NCI-H345 treated with DMSO at 0.1 percent for 48 hours (cell line): ENCODE measurements around the gene ZPBP2.

Experiments
- DNase-seq: peaks from one replicate; lab custom pipeline; 2025; ENCODE audit not compliant: unreplicated experiment; lab: John Stamatoyannopoulos, UW

ZPBP2 gene

DNA sequence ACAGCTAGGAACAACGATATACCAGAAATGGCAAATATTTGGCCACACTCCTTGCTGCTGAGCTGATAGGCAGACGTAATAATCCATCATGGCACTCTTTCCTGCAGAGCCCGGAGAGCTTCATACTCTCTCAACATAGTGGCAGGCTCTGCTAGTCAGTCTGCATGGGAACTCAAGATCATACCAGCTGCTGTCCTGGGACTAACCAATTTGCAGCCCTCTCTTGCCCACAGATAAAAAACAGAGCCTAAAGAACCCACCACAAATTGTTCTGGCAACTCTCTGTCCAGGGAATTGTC lies 36.9 kb downstream of the ZPBP2 start:
- no peak for DNase-seq

DNA sequence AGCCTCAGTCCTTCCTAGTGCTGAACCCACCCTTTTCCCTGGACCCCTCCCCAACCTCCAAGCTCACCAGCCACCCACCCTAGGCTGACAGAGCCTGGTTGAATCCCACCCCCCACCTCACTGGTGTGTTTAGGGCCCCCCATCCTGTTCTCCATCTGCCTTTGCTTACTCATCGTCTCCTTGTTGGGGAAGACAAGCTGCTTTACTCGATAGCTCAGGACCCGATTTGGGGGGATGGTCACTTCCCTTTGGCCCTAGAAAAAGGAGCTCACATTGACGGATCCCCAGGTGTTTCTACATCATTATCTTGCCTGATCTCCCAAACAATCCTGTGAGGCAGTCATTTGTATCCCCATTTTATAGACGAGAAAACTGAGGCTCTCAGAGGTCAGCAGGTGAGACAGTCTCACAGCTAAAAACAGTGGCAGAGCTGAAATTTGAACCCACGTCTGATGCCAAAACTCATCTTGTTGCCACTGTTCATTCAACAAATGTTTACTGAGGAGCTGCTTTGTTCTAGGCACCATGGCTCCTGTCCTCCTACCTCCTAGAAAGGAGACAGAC lies 40.9 kb downstream of the ZPBP2 start:
- DNase-seq = no peak

DNA sequence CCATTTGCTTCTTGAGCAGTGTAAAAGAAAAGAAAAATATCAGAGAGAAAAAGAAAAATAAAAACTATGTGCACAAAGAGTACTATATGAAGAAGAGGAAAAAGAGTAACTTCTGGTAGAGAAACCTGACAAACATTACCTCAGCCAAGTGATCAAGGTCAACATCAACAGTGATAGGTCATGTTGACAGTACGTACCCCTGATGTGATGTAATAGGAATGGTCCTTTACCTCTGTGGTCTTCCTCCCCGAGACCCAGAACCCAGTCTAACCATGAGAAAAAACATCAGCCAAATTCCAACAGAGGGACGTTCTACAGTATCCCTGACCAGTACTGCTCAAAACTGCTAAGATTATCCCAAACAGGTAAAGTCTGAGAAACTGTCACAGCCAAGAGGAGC lies 46.0 kb downstream of the ZPBP2 start:
- DNase-seq = no peak

DNA sequence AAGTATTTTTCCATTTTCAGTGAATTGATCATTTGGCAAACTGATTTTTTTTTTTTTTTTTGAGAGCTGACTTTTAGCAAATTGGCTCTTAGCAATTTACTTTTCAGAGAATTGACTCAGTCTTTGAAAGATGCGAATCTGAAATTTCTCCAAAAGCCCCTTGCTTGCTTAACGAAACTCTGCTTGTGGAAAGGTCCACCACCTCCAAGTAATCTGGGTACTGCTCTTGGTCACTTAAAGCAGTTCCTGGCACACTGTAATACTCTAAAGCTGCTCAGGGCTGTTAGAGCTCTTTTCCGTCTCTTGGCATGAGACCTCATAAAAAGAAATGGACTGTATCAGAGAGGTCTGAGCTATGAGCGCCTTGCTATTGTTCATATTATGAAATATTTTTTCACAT lies 47.6 kb downstream of the ZPBP2 start:
- DNase-seq = no peak

DNA sequence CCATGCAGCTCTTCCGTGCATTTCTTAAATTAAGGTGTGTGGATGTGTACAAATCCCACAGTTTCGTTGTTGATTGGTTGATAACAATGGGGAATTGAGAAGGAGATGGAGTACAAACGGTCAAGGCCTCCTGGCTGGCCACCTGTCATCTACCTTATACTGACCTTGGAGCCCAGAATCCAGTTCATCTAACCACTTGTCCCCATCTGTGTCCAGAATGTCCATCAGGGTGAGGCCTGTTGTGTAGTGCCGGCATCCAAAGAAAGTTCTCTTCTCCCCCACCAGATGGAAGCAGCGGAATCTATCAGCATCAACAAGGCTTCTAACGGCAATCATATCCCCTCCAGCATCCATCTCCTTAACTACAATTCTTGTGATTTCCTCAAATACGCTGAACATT lies 48.9 kb downstream of the ZPBP2 start:
- no peak for DNase-seq

DNA sequence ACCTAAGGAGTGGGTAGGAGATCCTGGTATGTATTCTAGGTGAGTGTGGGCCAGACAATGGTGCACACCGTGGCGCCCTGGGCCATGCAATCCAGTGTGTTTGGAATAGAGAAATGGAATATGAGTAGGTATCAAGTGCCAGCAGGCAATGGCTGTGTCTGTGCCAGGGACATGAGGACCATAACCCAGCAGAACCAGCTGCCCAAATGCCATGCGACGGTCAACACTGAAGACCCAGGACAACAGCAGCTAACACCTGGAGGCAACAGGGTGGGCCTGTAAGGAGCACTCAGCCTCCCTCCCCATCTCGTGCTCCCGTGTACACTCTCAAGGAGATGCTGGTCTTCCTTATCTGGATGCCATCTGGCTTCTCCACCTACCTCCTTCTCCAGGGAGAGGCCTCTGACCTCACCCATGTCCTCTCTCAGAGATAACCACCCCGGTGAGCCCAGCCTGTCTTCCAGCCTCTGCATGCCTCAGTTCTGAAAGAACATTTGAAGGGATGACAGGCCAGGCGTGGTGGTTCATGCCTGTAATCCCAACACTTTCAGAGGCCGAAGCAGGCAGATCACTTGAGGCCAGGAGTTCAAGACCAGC lies 51.2 kb downstream of the ZPBP2 start:
- DNase-seq = no peak

DNA sequence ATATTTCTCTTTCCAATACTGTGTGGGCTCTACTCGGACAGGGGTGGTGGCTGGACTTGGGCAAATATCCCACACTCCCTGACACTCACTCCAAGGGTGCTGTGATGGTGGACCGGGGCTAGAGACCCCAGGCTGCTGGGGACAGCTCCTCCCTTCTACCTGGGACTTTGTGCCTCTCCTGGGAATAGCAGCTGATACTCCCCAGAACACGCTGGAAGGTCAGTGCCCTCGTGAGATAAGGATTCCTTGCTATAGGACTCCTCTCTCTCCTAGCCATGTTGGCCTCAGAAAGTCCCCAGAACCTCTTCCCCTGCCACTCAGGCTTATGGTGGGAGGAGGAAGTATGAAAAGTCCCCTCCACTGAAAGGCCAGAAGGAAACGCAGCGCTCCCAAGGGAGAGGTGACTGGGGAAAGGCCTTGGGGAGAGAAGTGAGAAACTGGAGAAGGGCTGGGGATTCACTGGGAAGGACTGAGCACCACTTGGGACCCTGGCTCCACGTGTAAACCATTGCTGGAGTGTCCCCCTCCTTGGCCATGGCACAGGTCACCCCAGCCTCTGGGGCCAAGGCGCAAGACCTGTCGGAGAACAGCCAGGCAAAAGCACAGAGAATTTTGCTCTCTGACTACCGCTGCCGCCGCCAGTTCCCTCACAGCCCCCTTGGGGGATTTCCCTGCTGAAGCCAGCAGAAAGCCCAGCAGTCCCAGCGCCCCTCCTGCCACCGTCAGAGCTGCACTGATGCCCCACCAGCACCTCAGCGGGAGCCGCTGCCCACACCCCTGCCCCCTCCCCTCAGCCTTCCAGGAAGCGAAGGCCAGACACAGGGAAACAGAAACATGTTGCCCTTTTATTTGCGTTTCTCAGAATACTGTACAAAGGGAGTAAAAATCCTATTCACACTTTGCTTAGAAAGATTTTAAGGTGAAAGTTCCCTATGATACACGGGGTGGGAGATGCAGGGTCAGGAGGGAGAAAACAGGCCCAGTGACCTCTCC lies 52.5 kb downstream of the ZPBP2 start:
- DNase-seq = no peak

DNA sequence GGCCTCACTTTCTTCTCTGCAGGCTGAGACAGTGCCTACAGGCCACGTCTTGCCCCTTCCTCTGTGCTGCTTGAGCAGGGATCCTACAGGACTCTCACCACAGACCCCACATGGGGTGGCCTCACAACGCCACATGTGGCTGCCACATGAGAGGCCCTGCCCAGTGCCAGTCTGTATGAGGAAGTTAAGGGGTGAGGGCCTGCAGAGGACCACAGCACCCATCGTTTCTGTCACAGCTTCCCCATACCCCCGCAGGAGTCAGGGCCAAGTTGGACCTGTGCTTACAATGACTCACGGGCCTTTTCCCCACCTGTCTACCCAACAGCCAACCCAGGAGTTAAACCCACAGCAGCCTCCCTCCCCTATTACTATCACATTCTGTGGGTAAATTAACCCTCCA lies 53.3 kb downstream of the ZPBP2 start:
- DNase-seq = no peak

DNA sequence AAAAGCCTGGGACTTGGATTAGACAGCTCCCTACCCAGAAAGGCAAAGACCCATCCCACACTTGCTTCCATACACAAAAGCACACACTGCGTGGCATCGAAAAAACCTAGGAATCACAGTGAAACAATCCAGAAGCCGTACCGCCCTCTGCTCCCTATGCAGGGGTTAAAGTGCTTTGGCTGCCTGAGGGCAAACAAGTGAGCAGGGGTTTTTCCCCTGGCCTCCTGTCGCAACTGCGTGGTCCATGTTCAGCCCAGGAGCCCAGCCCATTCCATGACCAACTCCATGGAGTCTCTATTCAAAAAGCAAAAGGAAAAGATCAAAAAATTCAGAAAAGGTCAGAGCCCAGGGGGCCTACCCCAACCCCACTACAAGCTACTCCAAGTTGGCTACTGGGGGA lies 54.0 kb downstream of the ZPBP2 start:
- DNase-seq = no peak

DNA sequence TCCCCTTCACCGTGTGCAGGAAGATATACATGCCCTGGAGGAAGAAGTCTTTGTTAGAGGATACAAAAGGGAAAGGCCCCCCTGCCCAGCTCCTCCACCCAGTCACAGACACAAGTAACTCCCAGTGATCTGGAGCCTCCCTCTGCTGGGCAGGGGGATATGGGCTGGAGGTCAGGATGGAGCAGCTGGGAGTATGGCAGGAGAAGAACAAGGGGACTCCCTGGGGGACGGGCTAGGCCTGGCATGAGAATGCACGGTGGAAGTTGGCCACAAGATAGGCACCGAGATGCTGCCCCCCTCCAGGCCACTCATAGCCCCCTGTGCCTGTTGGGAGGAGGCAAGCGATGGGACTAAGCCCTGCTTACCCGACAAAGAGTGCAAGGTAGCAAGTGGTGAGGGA lies 55.2 kb downstream of the ZPBP2 start:
- no peak for DNase-seq

DNA sequence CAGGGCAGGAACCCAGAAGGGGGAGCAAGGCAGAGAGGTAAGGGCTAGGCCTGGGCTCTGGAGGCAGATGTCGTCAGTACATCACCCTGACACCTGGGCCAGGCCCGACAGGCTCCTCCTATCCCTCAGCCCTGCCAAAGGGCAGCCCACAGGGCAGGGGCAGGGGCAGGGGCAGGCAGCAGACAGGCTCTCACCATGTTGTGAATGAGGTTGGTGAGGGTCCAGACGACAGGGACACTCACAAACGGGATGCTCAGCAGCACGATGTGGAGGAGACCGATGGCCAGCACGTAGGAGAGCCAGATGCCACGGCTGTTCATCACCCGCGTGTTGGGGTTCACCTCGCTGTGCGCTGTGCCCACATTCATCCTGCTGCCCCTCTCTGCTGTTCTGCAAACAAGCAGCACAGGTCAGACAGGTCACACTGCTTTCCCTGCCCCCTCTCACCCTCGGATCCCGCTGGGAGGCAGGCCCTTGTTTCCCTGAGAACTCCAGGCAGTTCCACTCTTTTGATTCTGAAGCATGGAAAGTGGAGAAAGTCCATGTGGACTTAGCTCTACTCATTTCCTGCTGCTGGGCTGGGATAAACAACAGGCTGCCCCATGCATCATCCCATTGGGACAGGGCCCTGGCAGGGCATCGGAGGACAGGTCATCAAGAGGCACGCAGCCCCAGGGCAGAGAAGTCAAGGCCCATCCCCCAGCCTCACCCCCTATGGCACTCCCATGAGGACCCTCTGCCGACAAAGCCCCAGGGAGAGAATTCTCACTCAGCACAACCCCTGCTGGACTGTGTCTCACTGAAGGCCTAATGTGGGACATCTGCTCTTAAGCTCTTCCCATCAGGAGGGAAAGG lies 56.1 kb downstream of the ZPBP2 start:
- DNase-seq = no peak

DNA sequence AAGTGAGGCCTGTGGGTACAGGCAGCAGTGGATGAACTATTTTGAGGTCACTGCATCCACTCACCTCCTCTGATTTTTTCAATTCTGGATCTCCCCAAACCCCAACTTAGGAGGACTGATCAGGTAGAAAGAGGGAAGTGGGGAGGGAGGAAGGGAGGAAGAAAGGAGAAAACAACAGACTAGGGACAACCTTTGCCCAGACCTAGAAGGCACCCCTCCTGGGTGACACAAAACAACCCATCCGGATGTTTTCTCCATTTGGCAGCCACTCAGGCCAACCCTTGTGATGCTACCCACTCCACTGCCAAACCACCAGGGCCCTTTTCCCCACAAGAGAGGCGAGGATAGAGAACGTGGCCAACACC lies 56.7 kb downstream of the ZPBP2 start:
- DNase-seq = no peak

DNA sequence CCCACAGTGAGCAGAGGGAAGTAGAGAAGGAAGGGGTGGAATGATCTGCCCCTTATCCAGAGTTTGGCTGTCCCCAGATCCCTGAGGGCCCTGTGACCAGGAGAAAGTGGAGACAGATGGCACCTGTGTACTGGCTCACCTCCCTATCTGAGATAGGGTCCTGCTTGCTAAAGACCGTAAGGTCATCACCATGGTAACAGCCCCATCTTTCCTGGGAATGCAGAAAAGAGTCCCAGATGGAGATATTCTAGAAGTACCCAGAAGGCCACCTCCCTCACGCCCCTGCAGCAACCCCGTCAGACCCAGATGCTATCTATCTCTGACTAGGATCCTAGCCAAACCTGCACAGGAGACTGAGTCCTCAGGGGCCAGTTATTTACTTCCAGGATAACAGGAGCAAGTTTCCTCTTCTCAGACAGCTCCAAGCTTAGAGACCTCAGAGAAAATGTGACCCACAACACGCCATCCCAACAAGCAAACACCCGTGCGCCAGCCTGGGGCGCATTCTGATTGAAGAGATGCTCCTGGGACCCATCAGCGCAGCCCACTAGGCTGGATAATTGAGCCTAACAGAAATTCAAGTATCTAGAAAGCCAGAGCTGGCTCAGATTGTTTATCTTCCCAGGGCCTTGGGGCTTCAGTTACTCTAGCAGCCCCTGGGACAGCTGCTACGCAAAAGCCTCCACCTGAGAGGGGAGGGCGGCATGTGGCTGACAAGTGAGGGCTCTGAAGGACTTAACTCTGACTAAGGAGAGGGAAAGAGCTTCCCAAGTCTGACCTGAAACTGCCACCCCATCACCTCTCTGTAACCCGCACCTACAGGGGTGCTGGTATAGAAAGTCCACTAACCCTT lies 57.5 kb downstream of the ZPBP2 start:
- no peak for DNase-seq

DNA sequence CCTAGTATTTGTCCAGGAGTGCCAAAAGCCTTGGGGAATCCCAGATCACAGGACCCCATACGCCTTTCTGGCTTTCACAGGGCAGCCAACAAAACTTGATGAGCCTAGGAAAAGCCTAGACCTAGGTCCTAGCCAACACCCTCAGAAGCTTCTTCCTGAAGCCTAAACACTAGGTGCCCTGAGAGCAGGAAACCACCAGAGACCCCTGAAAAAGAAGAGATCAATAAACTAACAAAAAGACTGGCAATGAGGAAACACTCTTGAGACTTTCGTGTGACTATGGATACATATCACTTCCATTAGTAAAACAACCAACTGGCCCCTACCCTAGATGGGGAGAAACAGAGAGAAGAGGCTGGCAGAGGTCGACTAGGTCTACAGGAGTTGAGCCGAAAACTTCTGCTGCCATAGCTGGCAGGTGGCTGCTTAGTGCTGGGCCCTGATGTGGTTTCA lies 58.2 kb downstream of the ZPBP2 start:
- DNase-seq = no peak

DNA sequence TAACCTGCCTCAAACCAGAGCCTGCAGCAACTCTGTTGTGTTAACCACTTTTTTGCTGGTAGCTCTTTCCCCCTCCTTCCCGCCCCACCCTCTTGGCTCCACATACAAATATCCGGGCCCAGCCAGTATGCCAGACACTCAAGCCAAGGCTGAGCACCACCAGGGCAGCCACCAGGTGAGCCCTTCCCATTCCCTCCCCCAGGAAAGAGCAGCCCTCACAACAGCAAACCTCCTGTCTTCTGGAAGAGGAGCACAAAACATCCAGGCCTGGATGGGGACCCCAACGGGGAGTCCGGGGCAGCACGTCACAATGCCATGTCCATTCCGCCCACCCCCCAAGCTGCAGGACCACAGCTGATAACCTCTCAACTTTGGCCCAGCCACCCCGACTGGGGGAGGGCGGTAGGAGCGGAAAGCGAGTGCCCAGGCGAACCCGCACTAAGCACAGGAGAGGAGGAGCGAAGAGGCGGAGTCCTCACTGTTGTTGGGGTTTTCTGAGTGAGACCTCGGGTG lies 58.6 kb downstream of the ZPBP2 start:
- peak; percentile 3 for DNase-seq
